ENCODE measurements around the gene HOXA7.

Gene HOXA7

GRCh38 chr7:27118580-27118979, 37.9 kb downstream of the HOXA7 start:
- H3K27me3 Mint-ChIP-seq: peaks cover 15% of the 10 kb centered on the region
- no peak overlapping the region for H3K4me3 Mint-ChIP-seq
- H3K36me3 Mint-ChIP-seq (ENCODE audit: insufficient read depth): no peaks in the 10 kb centered on the region
- H3K4me1 Mint-ChIP-seq: no peaks in the 10 kb centered on the region
- H3K27ac Mint-ChIP-seq (ENCODE audit: low read depth): no peak overlapping the region
- ATAC-seq (replicated peaks; ENCODE audit: extremely low read depth, poor library complexity, severe bottlenecking): no peak
- no peaks in the 10 kb centered on the region for H3K9me3 Mint-ChIP-seq
- no peak for DNase-seq (ENCODE audit: low spot score in 2 of 2)

GRCh38 chr7:27117887-27118491, 38.5 kb downstream of the HOXA7 start:
- Mint-ChIP-seq H3K27me3 (peaks cover 14% of the 10 kb centered on the region), H3K4me3 (no peak overlapping the region), H3K4me1 (no peaks in the 10 kb centered on the region), H3K9me3 (no peaks in the 10 kb centered on the region), H3K36me3 (ENCODE audit: insufficient read depth) (no peaks in the 10 kb centered on the region), H3K27ac (ENCODE audit: low read depth) (no peak overlapping the region)
- ATAC-seq (replicated peaks; ENCODE audit: extremely low read depth, poor library complexity, severe bottlenecking) (no peak), DNase-seq (ENCODE audit: low spot score in 2 of 2) (no peak)

GRCh38 chr7:27116962-27117886, 39.3 kb downstream of the HOXA7 start:
- Mint-ChIP-seq H3K27ac (ENCODE audit: low read depth) (no peak overlapping the region), H3K4me3 (no peak overlapping the region)

GRCh38 chr7:27116031-27116961, 40.2 kb downstream of the HOXA7 start:
- H3K9me3 Mint-ChIP-seq: no peaks in the 10 kb centered on the region
- no peak for DNase-seq (ENCODE audit: low spot score in 2 of 2)
- peaks cover 14% of the 10 kb centered on the region for H3K27me3 Mint-ChIP-seq
- no peaks in the 10 kb centered on the region for H3K36me3 Mint-ChIP-seq (ENCODE audit: insufficient read depth)
- H3K4me3 Mint-ChIP-seq: no peak overlapping the region
- H3K4me1 Mint-ChIP-seq: no peaks in the 10 kb centered on the region
- no peak for ATAC-seq (replicated peaks; ENCODE audit: extremely low read depth, poor library complexity, severe bottlenecking)
- no peak overlapping the region for H3K27ac Mint-ChIP-seq (ENCODE audit: low read depth)

More at GRCh38 chr7:27116962-27117886, 39.3 kb downstream of the HOXA7 start:
- DNase-seq (ENCODE audit: low spot score in 2 of 2) (no peak), ATAC-seq (replicated peaks; ENCODE audit: extremely low read depth, poor library complexity, severe bottlenecking) (no peak)
- H3K4me1 Mint-ChIP-seq: no peaks in the 10 kb centered on the region
- no peaks in the 10 kb centered on the region for H3K9me3 Mint-ChIP-seq
- no peaks in the 10 kb centered on the region for H3K36me3 Mint-ChIP-seq (ENCODE audit: insufficient read depth)
- H3K27me3 Mint-ChIP-seq: peaks cover 14% of the 10 kb centered on the region

GRCh38 chr7:27115221-27116026, 41.1 kb downstream of the HOXA7 start:
- DNase-seq (ENCODE audit: low spot score in 2 of 2): no peak
- Mint-ChIP-seq H3K4me3 (no peak overlapping the region), H3K9me3 (no peaks in the 10 kb centered on the region), H3K4me1 (no peaks in the 10 kb centered on the region), H3K27me3 (peaks cover 14% of the 10 kb centered on the region), H3K27ac (ENCODE audit: low read depth) (no peak overlapping the region), H3K36me3 (ENCODE audit: insufficient read depth) (no peaks in the 10 kb centered on the region)
- ATAC-seq (replicated peaks; ENCODE audit: extremely low read depth, poor library complexity, severe bottlenecking): no peak

- ATAC-seq (replicated peaks; ENCODE audit: extremely low read depth, poor library complexity, severe bottlenecking) (no peak), DNase-seq (ENCODE audit: low spot score in 2 of 2) (no peak)
- Mint-ChIP-seq H3K27me3 (peaks cover 14% of the 10 kb centered on the region), H3K36me3 (ENCODE audit: insufficient read depth) (no peaks in the 10 kb centered on the region), H3K4me1 (no peaks in the 10 kb centered on the region), H3K4me3 (no peak overlapping the region), H3K27ac (ENCODE audit: low read depth) (no peak overlapping the region), H3K9me3 (no peaks in the 10 kb centered on the region)
These were observed 41.6 kb downstream of the HOXA7 start for GRCh38 chr7:27114881-27115220.

GRCh38 chr7:27113991-27114769, 42.3 kb downstream of the HOXA7 start:
- Mint-ChIP-seq H3K36me3 (ENCODE audit: insufficient read depth) (no peaks in the 10 kb centered on the region), H3K27me3 (peaks cover 14% of the 10 kb centered on the region), H3K27ac (ENCODE audit: low read depth) (no peak overlapping the region), H3K9me3 (no peaks in the 10 kb centered on the region), H3K4me3 (no peak overlapping the region), H3K4me1 (no peaks in the 10 kb centered on the region)
- DNase-seq (ENCODE audit: low spot score in 2 of 2): no peak
- no peak for ATAC-seq (replicated peaks; ENCODE audit: extremely low read depth, poor library complexity, severe bottlenecking)

GRCh38 chr7:27112955-27113949, 43.2 kb downstream of the HOXA7 start:
- no peaks in the 10 kb centered on the region for H3K9me3 Mint-ChIP-seq
- no peak overlapping the region for H3K4me3 Mint-ChIP-seq
- no peaks in the 10 kb centered on the region for H3K36me3 Mint-ChIP-seq (ENCODE audit: insufficient read depth)
- H3K27ac Mint-ChIP-seq (ENCODE audit: low read depth): no peak overlapping the region
- H3K4me1 Mint-ChIP-seq: no peaks in the 10 kb centered on the region
- DNase-seq (ENCODE audit: low spot score in 2 of 2) (no peak), ATAC-seq (replicated peaks; ENCODE audit: extremely low read depth, poor library complexity, severe bottlenecking) (no peak)
- H3K27me3 Mint-ChIP-seq: peaks cover 14% of the 10 kb centered on the region

- Mint-ChIP-seq H3K27ac (ENCODE audit: low read depth) (no peak overlapping the region), H3K9me3 (no peaks in the 10 kb centered on the region), H3K4me3 (no peak overlapping the region), H3K27me3 (peaks cover 5% of the 10 kb centered on the region), H3K36me3 (ENCODE audit: insufficient read depth) (no peaks in the 10 kb centered on the region), H3K4me1 (no peaks in the 10 kb centered on the region)
- DNase-seq (ENCODE audit: low spot score in 2 of 2) (no peak), ATAC-seq (replicated peaks; ENCODE audit: extremely low read depth, poor library complexity, severe bottlenecking) (no peak)
These were observed 44.1 kb downstream of the HOXA7 start for GRCh38 chr7:27112361-27112760.

- Mint-ChIP-seq H3K4me1 (no peaks in the 10 kb centered on the region), H3K27me3 (no peaks in the 10 kb centered on the region), H3K4me3 (no peak overlapping the region), H3K9me3 (no peaks in the 10 kb centered on the region), H3K27ac (ENCODE audit: low read depth) (no peak overlapping the region), H3K36me3 (ENCODE audit: insufficient read depth) (no peaks in the 10 kb centered on the region)
- no peak for DNase-seq (ENCODE audit: low spot score in 2 of 2)
- no peak for ATAC-seq (replicated peaks; ENCODE audit: extremely low read depth, poor library complexity, severe bottlenecking)
These were observed 44.7 kb downstream of the HOXA7 start for GRCh38 chr7:27111751-27112277.

Data from central memory CD8-positive, alpha-beta T cell (primary cell).